ENCODE measurements around the gene HEPHL1. TPM values are rescaled to one million over a fixed set of nuclear protein-coding genes. Genes with fewer than 3 reads are reported as not detected.
A peak's percentile ranks its signal among the peaks of the same experiment; 100 is the strongest.

The HEPHL1 gene
- total RNA-seq, 1 experiment from 2014 or later, result not detected

GRCh38 chr11:94129512-94130297 lies 108.6 kb downstream of the HEPHL1 start:
- Histone ChIP-seq H3K9ac (ENCODE audit: low read length) (peak overlapping the region; percentile 89), H2AFZ (ENCODE audit: low read depth, low read length, poor library complexity, severe bottlenecking) (peak overlapping the region; percentile 65), H3K4me1 (ENCODE audit: control insufficient read depth in 1 of 2, insufficient read depth in 2 of 2, low read length in 2 of 2) (peaks cover 14 to 56% of the 10 kb centered on the region in 2 experiments), H3K27me3 (ENCODE audit: insufficient read depth, low read length) (no peaks in the 10 kb centered on the region), H4K20me1 (ENCODE audit: insufficient read depth) (no peaks in the 10 kb centered on the region; the same call in 1 of the 2 replicates), H3K27ac (ENCODE audit: low read depth, low read length) (peak overlapping the region; percentile 86), H3K4me2 (ENCODE audit: low read length) (peak overlapping the region; percentile 96), H3K79me2 (ENCODE audit: insufficient read depth, low read length) (peaks cover 60% of the 10 kb centered on the region), H3K9me2 (ENCODE audit: insufficient read depth) (no peaks in the 10 kb centered on the region), H3K9me3 (ENCODE audit: control insufficient read depth in 1 of 2, insufficient read depth in 1 of 2, low read depth in 1 of 2, low read length in 2 of 2) (no peaks in the 10 kb centered on the region), H3K36me3 (ENCODE audit: control insufficient read depth in 1 of 2, insufficient read depth in 2 of 2, low read length in 2 of 2) (no peaks in the 10 kb centered on the region), H3K4me3 (replicated peaks in 1 of 2; ENCODE audit: low read depth in 1 of 2, low read length in 2 of 2) (peak overlapping the region; percentile 60 to 86)
- POLR2A ChIA-PET, result interaction anchor here (1.0 to 2.0 kb wide), 2 partner anchors 14 to 346 kb away, joined by 3 to 5 read pairs; partner anchors contain the start of gene MED17
- RAD21 ChIA-PET (ENCODE audit: low non-redundant PET in 1 of 2, low total read pairs in 2 of 2, uncharacterized antibody in 2 of 2, unreplicated experiment in 2 of 2), result interaction anchor here in 1 of 2 experiments (1.1 kb wide), 1 partner anchor 21 kb away, joined by 3 read pairs; no protein-coding TSS in a partner anchor
- no peak for TF ChIP-seq ZBTB33 (IDR thresholded peaks at IDR 0.05; ENCODE audit: extremely low read depth, insufficient replicate concordance, low read length)
- TF ChIP-seq ZFX (IDR thresholded peaks at IDR 0.05), result 0 out of 2 replicates have a peak, but pooled peaks have one; percentile 32
- DNase-seq (ENCODE audit: low read depth, low spot score) (no peak), ATAC-seq (no peak)
- CTCF ChIA-PET, result interaction anchor here (1.3 to 1.5 kb wide), 2 partner anchors 55 to 234 kb away, joined by 4 to 5 read pairs; no protein-coding TSS in a partner anchor
- TSS peak; percentile 63 for BruUV-seq (replicated peaks)
- intact Hi-C loops (cut with micrococcal nuclease), result loop anchor here (2.0 kb wide), 1 partner anchor 389 kb away; the partner anchor contains the start of genes C11orf54 and TAF1D

Measured in HCT116 (cell line).